Measurements from ENCODE around the gene ARID1B.

Gene ARID1B

GRCh38 chr6:157219201-157220200, 442.3 kb downstream of the ARID1B start:
- no peak for TF ChIP-seq REST (IDR thresholded peaks at IDR 0.05; ENCODE audit: insufficient read depth in 1 of 2, low read depth in 2 of 2, low read length in 2 of 2)
- TF ChIP-seq POLR2AphosphoS5 (IDR thresholded peaks at IDR 0.05; ENCODE audit: low read depth, low read length): no peak
- no peak for TF ChIP-seq TAF1 (IDR thresholded peaks at IDR 0.05; ENCODE audit: borderline replicate concordance, insufficient read depth, low read length)
- no peak for TF ChIP-seq SIN3A (IDR thresholded peaks at IDR 0.05; ENCODE audit: borderline replicate concordance, insufficient read depth, low read length)
- no peak for TF ChIP-seq FOXP2 (optimal IDR thresholded peaks at IDR 0.05; ENCODE audit: borderline replicate concordance, extremely low read depth, extremely low read length, insufficient read depth)

GRCh38 chr6:157220485-157220884, 443.3 kb downstream of the ARID1B start:
- TF ChIP-seq POLR2AphosphoS5 (IDR thresholded peaks at IDR 0.05; ENCODE audit: low read depth, low read length): no peak
- TF ChIP-seq TAF1 (IDR thresholded peaks at IDR 0.05; ENCODE audit: borderline replicate concordance, insufficient read depth, low read length): no peak
- no peak for TF ChIP-seq FOXP2 (optimal IDR thresholded peaks at IDR 0.05; ENCODE audit: borderline replicate concordance, extremely low read depth, extremely low read length, insufficient read depth)
- TF ChIP-seq SIN3A (IDR thresholded peaks at IDR 0.05; ENCODE audit: borderline replicate concordance, insufficient read depth, low read length): no peak
- no peak for TF ChIP-seq REST (IDR thresholded peaks at IDR 0.05; ENCODE audit: insufficient read depth in 1 of 2, low read depth in 2 of 2, low read length in 2 of 2)

GRCh38 chr6:157221049-157221816, 444.1 kb downstream of the ARID1B start:
- TF ChIP-seq SIN3A (IDR thresholded peaks at IDR 0.05; ENCODE audit: borderline replicate concordance, insufficient read depth, low read length): no peak
- no peak for TF ChIP-seq POLR2AphosphoS5 (IDR thresholded peaks at IDR 0.05; ENCODE audit: low read depth, low read length)
- no peak for TF ChIP-seq REST (IDR thresholded peaks at IDR 0.05; ENCODE audit: insufficient read depth in 1 of 2, low read depth in 2 of 2, low read length in 2 of 2)
- no peak for TF ChIP-seq FOXP2 (optimal IDR thresholded peaks at IDR 0.05; ENCODE audit: borderline replicate concordance, extremely low read depth, extremely low read length, insufficient read depth)
- no peak for TF ChIP-seq TAF1 (IDR thresholded peaks at IDR 0.05; ENCODE audit: borderline replicate concordance, insufficient read depth, low read length)

- TF ChIP-seq TAF1 (IDR thresholded peaks at IDR 0.05; ENCODE audit: borderline replicate concordance, insufficient read depth, low read length): no peak
- TF ChIP-seq SIN3A (IDR thresholded peaks at IDR 0.05; ENCODE audit: borderline replicate concordance, insufficient read depth, low read length): no peak
- no peak for TF ChIP-seq FOXP2 (optimal IDR thresholded peaks at IDR 0.05; ENCODE audit: borderline replicate concordance, extremely low read depth, extremely low read length, insufficient read depth)
- TF ChIP-seq POLR2AphosphoS5 (IDR thresholded peaks at IDR 0.05; ENCODE audit: low read depth, low read length): no peak
- no peak for TF ChIP-seq REST (IDR thresholded peaks at IDR 0.05; ENCODE audit: insufficient read depth in 1 of 2, low read depth in 2 of 2, low read length in 2 of 2)
Measured at GRCh38 chr6:157221817-157222175, 444.6 kb downstream of the ARID1B start.
